ENCODE data around the gene GPR15LG. TPM values are rescaled to one million over a fixed set of nuclear protein-coding genes. Genes with fewer than 3 reads are reported as not detected.
"Not testable (repeated sequence)": the region's sequence is repeated elsewhere in the genome, so short reads cannot be mapped to it uniquely, and the experiment has no call there.

Gene GPR15LG
- total and polyA plus RNA-seq, 4 donors, result not detected

- Histone ChIP-seq H3K27me3 (ENCODE audit: control insufficient read depth, insufficient read depth, low read length) (no peaks in the 10 kb centered on the region), H3K27ac (ENCODE audit: low read depth, low read length) (no peak overlapping the region), H3K4me3 (ENCODE audit: low read depth, low read length) (no peak overlapping the region), H3K4me1 (ENCODE audit: control insufficient read depth, insufficient read depth, low read length) (no peaks in the 10 kb centered on the region), H3K9me3 (ENCODE audit: control insufficient read depth, insufficient read depth, low read length) (no peaks in the 10 kb centered on the region), H3K36me3 (ENCODE audit: control insufficient read depth, insufficient read depth, low read length) (no peaks in the 10 kb centered on the region)
- DNase-seq (ENCODE audit: low read depth in 4 of 6, low spot score in 6 of 6), result no peak
- no CpG with 5 or more reads among the region's 2 CpGs for WGBS (ENCODE audit: insufficient coverage)
These were observed 9.6 kb upstream of the GPR15LG start for GRCh38 chr10:84163996-84164395.

GRCh38 chr10:84164442-84164841 is 9.2 kb upstream of the GPR15LG start:
- no peak for DNase-seq (ENCODE audit: low read depth in 4 of 6, low spot score in 6 of 6)
- no peaks in the 10 kb centered on the region for H3K27me3 ChIP-seq (ENCODE audit: control insufficient read depth, insufficient read depth, low read length)
- no peaks in the 10 kb centered on the region for H3K9me3 ChIP-seq (ENCODE audit: control insufficient read depth, insufficient read depth, low read length)
- H3K4me1 ChIP-seq (ENCODE audit: control insufficient read depth, insufficient read depth, low read length), result no peaks in the 10 kb centered on the region
- no peak overlapping the region for H3K4me3 ChIP-seq (ENCODE audit: low read depth, low read length)
- H3K36me3 ChIP-seq (ENCODE audit: control insufficient read depth, insufficient read depth, low read length), result no peaks in the 10 kb centered on the region
- no peak overlapping the region for H3K27ac ChIP-seq (ENCODE audit: low read depth, low read length)
- WGBS (ENCODE audit: insufficient coverage), result 50% methylated on average over 2 of the region's 2 CpGs

GRCh38 chr10:84166620-84167288 is 6.8 kb upstream of the GPR15LG start:
- H3K27me3 ChIP-seq (ENCODE audit: control insufficient read depth, insufficient read depth, low read length), result no peaks in the 10 kb centered on the region

GRCh38 chr10:84167289-84167653 is 6.3 kb upstream of the GPR15LG start:
- not testable (repeated sequence) for H3K36me3 ChIP-seq (ENCODE audit: control insufficient read depth, insufficient read depth, low read length); H3K27ac ChIP-seq (ENCODE audit: low read depth, low read length); DNase-seq (ENCODE audit: low read depth in 4 of 6, low spot score in 6 of 6); H3K9me3 ChIP-seq (ENCODE audit: control insufficient read depth, insufficient read depth, low read length); H3K4me1 ChIP-seq (ENCODE audit: control insufficient read depth, insufficient read depth, low read length); H3K27me3 ChIP-seq (ENCODE audit: control insufficient read depth, insufficient read depth, low read length); H3K4me3 ChIP-seq (ENCODE audit: low read depth, low read length)
- no CpG with 5 or more reads among the region's 2 CpGs for WGBS (ENCODE audit: insufficient coverage)

More at GRCh38 chr10:84166620-84167288, 6.8 kb upstream of the GPR15LG start:
- Histone ChIP-seq H3K4me3 (ENCODE audit: low read depth, low read length) (no peak overlapping the region), H3K4me1 (ENCODE audit: control insufficient read depth, insufficient read depth, low read length) (peaks cover 2% of the 10 kb centered on the region), H3K9me3 (ENCODE audit: control insufficient read depth, insufficient read depth, low read length) (no peaks in the 10 kb centered on the region), H3K36me3 (ENCODE audit: control insufficient read depth, insufficient read depth, low read length) (no peaks in the 10 kb centered on the region), H3K27ac (ENCODE audit: low read depth, low read length) (no peak overlapping the region)
- DNase-seq (ENCODE audit: low read depth in 4 of 6, low spot score in 6 of 6), result no peak
- 94% methylated on average over 4 of the region's 4 CpGs for WGBS (ENCODE audit: insufficient coverage)

- 98% methylated on average over 7 of the region's 10 CpGs for WGBS (ENCODE audit: insufficient coverage)
- H3K4me3 ChIP-seq (ENCODE audit: low read depth, low read length); H3K4me1 ChIP-seq (ENCODE audit: control insufficient read depth, insufficient read depth, low read length); H3K9me3 ChIP-seq (ENCODE audit: control insufficient read depth, insufficient read depth, low read length); H3K27me3 ChIP-seq (ENCODE audit: control insufficient read depth, insufficient read depth, low read length); DNase-seq (ENCODE audit: low read depth in 4 of 6, low spot score in 6 of 6); H3K36me3 ChIP-seq (ENCODE audit: control insufficient read depth, insufficient read depth, low read length); H3K27ac ChIP-seq (ENCODE audit: low read depth, low read length): not testable (repeated sequence)
These were observed 5.2 kb upstream of the GPR15LG start for GRCh38 chr10:84168382-84168781.

DNA sequence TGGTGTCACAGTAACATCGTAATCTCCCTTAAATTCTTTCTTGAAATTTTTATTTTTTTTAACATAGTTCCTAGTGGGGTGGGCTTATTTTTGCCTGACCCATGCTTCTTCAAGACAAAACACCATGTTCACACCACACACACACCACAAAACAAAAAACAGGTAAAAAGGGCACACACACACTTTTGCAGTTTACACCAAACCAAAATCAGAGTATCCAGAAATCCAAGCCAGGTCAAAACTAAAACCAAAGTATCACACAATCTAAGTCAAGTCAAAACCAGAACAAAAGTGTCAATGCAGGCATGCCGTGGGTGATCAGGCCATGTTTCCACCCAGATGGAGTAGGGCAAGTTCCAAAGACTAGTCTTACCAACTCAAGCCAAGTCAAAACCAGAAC is 2.4 kb upstream of the GPR15LG start:
- not testable (repeated sequence) for H3K9me3 ChIP-seq (ENCODE audit: control insufficient read depth, insufficient read depth, low read length); H3K4me1 ChIP-seq (ENCODE audit: control insufficient read depth, insufficient read depth, low read length); H3K36me3 ChIP-seq (ENCODE audit: control insufficient read depth, insufficient read depth, low read length); H3K27ac ChIP-seq (ENCODE audit: low read depth, low read length); DNase-seq (ENCODE audit: low read depth in 4 of 6, low spot score in 6 of 6); H3K4me3 ChIP-seq (ENCODE audit: low read depth, low read length); H3K27me3 ChIP-seq (ENCODE audit: control insufficient read depth, insufficient read depth, low read length)
- WGBS (ENCODE audit: insufficient coverage), result 78% methylated on average over 1 of the region's 2 CpGs

- H3K27ac ChIP-seq (ENCODE audit: low read depth, low read length); H3K4me1 ChIP-seq (ENCODE audit: control insufficient read depth, insufficient read depth, low read length); H3K36me3 ChIP-seq (ENCODE audit: control insufficient read depth, insufficient read depth, low read length); H3K27me3 ChIP-seq (ENCODE audit: control insufficient read depth, insufficient read depth, low read length); H3K9me3 ChIP-seq (ENCODE audit: control insufficient read depth, insufficient read depth, low read length); DNase-seq (ENCODE audit: low read depth in 4 of 6, low spot score in 6 of 6); H3K4me3 ChIP-seq (ENCODE audit: low read depth, low read length): not testable (repeated sequence)
- 69% methylated on average over 15 of the region's 21 CpGs for WGBS (ENCODE audit: insufficient coverage)
These were observed 1.7 kb upstream of the GPR15LG start for GRCh38 chr10:84171700-84172466.

DNA sequence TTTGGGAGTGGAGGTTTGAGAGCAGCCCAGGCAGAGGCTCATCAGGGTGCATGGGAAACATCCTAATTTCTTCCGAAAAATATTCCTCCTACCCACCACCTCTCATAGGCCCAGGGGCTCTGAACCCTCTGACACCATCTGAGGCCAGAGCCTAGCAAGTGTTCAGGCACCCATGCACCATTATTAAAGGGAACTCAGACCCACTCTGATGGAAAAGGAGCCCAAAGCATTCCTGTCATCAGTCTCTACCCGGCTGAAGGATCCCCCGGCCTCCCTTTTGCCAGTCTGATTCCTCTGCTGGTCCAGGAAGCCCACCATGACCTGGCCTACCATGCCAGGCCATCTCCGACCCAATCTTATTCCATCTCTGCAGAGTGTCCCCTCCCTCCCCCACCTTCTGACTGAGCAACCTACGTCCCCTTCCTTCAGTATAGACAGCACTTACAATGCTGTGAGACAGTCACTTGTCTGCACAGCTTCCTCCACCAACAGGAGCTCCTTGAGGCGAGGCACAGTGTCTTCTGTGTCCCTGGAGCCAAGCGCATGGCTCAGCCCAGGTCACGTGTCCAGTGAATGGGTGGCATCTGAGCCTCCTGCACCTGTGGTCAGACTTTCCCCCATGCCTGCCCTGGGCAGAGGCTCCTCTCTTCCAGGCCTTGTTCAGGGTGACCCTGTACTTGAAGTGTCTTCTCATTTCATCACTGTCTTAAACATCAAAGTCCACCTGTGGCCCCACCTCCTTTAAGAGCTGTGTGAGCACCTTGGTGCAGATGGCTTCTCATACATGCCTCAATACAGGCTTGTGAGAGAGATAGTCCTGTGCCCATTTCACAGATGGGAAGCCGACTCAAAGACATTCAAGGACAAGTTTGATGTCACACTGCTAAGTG is 889 bp upstream of the GPR15LG start:
- no peak for DNase-seq (ENCODE audit: low read depth in 4 of 6, low spot score in 6 of 6)
- H3K4me3 ChIP-seq (ENCODE audit: low read depth, low read length), result no peak overlapping the region
- WGBS (ENCODE audit: insufficient coverage), result 94% methylated on average over 9 of the region's 9 CpGs
- no peaks in the 10 kb centered on the region for H3K9me3 ChIP-seq (ENCODE audit: control insufficient read depth, insufficient read depth, low read length)
- no peak overlapping the region for H3K27ac ChIP-seq (ENCODE audit: low read depth, low read length)
- H3K36me3 ChIP-seq (ENCODE audit: control insufficient read depth, insufficient read depth, low read length), result no peaks in the 10 kb centered on the region
- H3K27me3 ChIP-seq (ENCODE audit: control insufficient read depth, insufficient read depth, low read length), result no peaks in the 10 kb centered on the region
- peaks cover 16% of the 10 kb centered on the region for H3K4me1 ChIP-seq (ENCODE audit: control insufficient read depth, insufficient read depth, low read length)

GRCh38 chr10:84175436-84175835 is 1.8 kb downstream of the GPR15LG start:
- H3K36me3 ChIP-seq (ENCODE audit: control insufficient read depth, insufficient read depth, low read length), result no peaks in the 10 kb centered on the region
- no peaks in the 10 kb centered on the region for H3K27me3 ChIP-seq (ENCODE audit: control insufficient read depth, insufficient read depth, low read length)
- H3K4me3 ChIP-seq (ENCODE audit: low read depth, low read length), result no peak overlapping the region
- no peak for DNase-seq (ENCODE audit: low read depth in 4 of 6, low spot score in 6 of 6)
- H3K9me3 ChIP-seq (ENCODE audit: control insufficient read depth, insufficient read depth, low read length), result no peaks in the 10 kb centered on the region
- H3K4me1 ChIP-seq (ENCODE audit: control insufficient read depth, insufficient read depth, low read length), result peaks cover 24% of the 10 kb centered on the region
- 98% methylated on average over 6 of the region's 6 CpGs for WGBS (ENCODE audit: insufficient coverage)
- no peak overlapping the region for H3K27ac ChIP-seq (ENCODE audit: low read depth, low read length)
